NCI-H524 treated with DMSO at 0.1 percent for 48 hours (cell line): ENCODE data around the gene IGFBP5.
A peak's percentile ranks its signal among the peaks of the same experiment; 100 is the strongest.

Experiments
- DNase-seq: peaks from one replicate; lab custom pipeline; 2025; lab: John Stamatoyannopoulos, UW

Gene IGFBP5

GRCh38 chr2:216713691-216714336 lies 18.5 kb upstream of the IGFBP5 start:
- DNase-seq, result no peak

GRCh38 chr2:216711348-216711747 lies 16.0 kb upstream of the IGFBP5 start:
- no peak for DNase-seq

- DNase-seq, result no peak
Observed at GRCh38 chr2:216710551-216711301, 15.4 kb upstream of the IGFBP5 start.

- DNase-seq, result no peak
Observed at GRCh38 chr2:216702756-216703155, 7.4 kb upstream of the IGFBP5 start.

- DNase-seq, result no peak
Observed at GRCh38 chr2:216701544-216701943, 6.2 kb upstream of the IGFBP5 start.

- no peak for DNase-seq
Observed at GRCh38 chr2:216700781-216701180, 5.4 kb upstream of the IGFBP5 start.

GRCh38 chr2:216700088-216700567 lies 4.8 kb upstream of the IGFBP5 start:
- DNase-seq, result no peak

GRCh38 chr2:216698895-216699294 lies 3.5 kb upstream of the IGFBP5 start:
- peak; percentile 38 for DNase-seq

- DNase-seq, result no peak
Observed at GRCh38 chr2:216698293-216698692, 2.9 kb upstream of the IGFBP5 start.

- DNase-seq, result peak; percentile 21
Observed at GRCh38 chr2:216696751-216697560, 1.6 kb upstream of the IGFBP5 start.

GRCh38 chr2:216696321-216696720 lies 972 bp upstream of the IGFBP5 start:
- no peak for DNase-seq

GRCh38 chr2:216694826-216695217 lies 527 bp downstream of the IGFBP5 start:
- DNase-seq, result no peak

GRCh38 chr2:216694082-216694825 lies 1.1 kb downstream of the IGFBP5 start:
- no peak for DNase-seq

- DNase-seq, result no peak
Observed at GRCh38 chr2:216693414-216694080, 1.8 kb downstream of the IGFBP5 start.

- DNase-seq, result peak; percentile 77
Observed at GRCh38 chr2:216692636-216693413, 2.5 kb downstream of the IGFBP5 start.

- DNase-seq, result peak; percentile 49
Observed at GRCh38 chr2:216690853-216691741, 4.3 kb downstream of the IGFBP5 start.

- DNase-seq, result no peak
Observed at GRCh38 chr2:216690456-216690852, 4.9 kb downstream of the IGFBP5 start.

- no peak for DNase-seq
Observed at GRCh38 chr2:216689397-216689796, 6.0 kb downstream of the IGFBP5 start.

- DNase-seq, result no peak
Observed at GRCh38 chr2:216688731-216689340, 6.5 kb downstream of the IGFBP5 start.
